HepG2 (cell line): ENCODE results near the gene BUD23. TPM values are rescaled to one million over a fixed set of nuclear protein-coding genes. Genes with fewer than 3 reads are reported as not detected.
A peak's percentile ranks its signal among the peaks of the same experiment; 100 is the strongest.

Experiments used
- DNMT3B ChIP-seq: conservative IDR thresholded peaks from 2 replicates; pipeline ENCODE4 v1.6.1; 2016; ENCODE audit warnings: missing biosample characterization, control low read depth
- HNF1A ChIP-seq, 2 experiments: sonication (generic) in 1 of 2; formaldehyde crosslinking in 1 of 2; IDR thresholded peaks; 2 replicates each; pipeline versions ENCODE4 v1.4.0 to v1.6.1; 2016 to 2020; ENCODE audit warnings: borderline replicate concordance in 1 of 2, low read depth in 1 of 2, mild to moderate bottlenecking in 1 of 2, missing genetic modification reagents in 1 of 2
- KLF15 ChIP-seq: sonication (generic); formaldehyde crosslinking; IDR thresholded peaks from 2 replicates; pipeline ENCODE4 v1.8.1; 2023; ENCODE audit warnings: borderline replicate concordance, mild to moderate bottlenecking, inconsistent platforms, missing genetic modification reagents, mixed read lengths
- MXD1 ChIP-seq: sonication (generic); formaldehyde crosslinking; IDR thresholded peaks from 2 replicates; pipeline ENCODE4 v1.4.0; 2020; ENCODE audit warnings: mild to moderate bottlenecking, missing genetic modification reagents
- NR2F1 ChIP-seq, 2 experiments: fragments of 450-650 bp in 1 of 2; formaldehyde crosslinking in 1 of 2; IDR thresholded peaks; 2 replicates each; pipeline versions ENCODE4 v1.5.0 to v1.6.1; 2016 to 2020; ENCODE audit warnings: mild to moderate bottlenecking in 1 of 2, missing compliant biosample characterization in 1 of 2, missing genetic modification reagents in 1 of 2, moderate library complexity in 1 of 2
- RORA ChIP-seq: sonication (generic); formaldehyde crosslinking; IDR thresholded peaks from 2 replicates; pipeline ENCODE4 v1.5.0; 2020; ENCODE audit warnings: mild to moderate bottlenecking, missing genetic modification reagents, moderate library complexity
- THAP11 ChIP-seq: IDR thresholded peaks from 2 replicates; pipeline ENCODE4 v1.6.1; 2016; ENCODE audit warnings: missing biosample characterization, missing genetic modification reagents
- THAP9 ChIP-seq: sonication (generic); formaldehyde crosslinking; IDR thresholded peaks from 2 replicates; pipeline ENCODE4; 2020; ENCODE audit warnings: missing genetic modification reagents, mild to moderate bottlenecking, borderline replicate concordance
- TIGD3 ChIP-seq: sonication (generic); formaldehyde crosslinking; IDR thresholded peaks from 2 replicates; pipeline ENCODE4 v1.5.1; 2020; ENCODE audit warnings: mild to moderate bottlenecking, missing genetic modification reagents, borderline replicate concordance
- ZBTB2 ChIP-seq: sonication (generic); formaldehyde crosslinking; IDR thresholded peaks from 2 replicates; pipeline ENCODE4 v1.8.0; 2022; ENCODE audit warnings: low read depth, missing genetic modification reagents
- ZEB1 ChIP-seq: IDR thresholded peaks from 2 replicates; pipeline ENCODE4 v1.6.1; 2012; ENCODE audit warnings: mild to moderate bottlenecking, low read depth, inconsistent platforms; ENCODE audit not compliant: insufficient replicate concordance
- ZFP36L2 ChIP-seq: sonication (generic); formaldehyde crosslinking; IDR thresholded peaks from 2 replicates; pipeline ENCODE4 v1.4.0; 2020; ENCODE audit warnings: missing genetic modification reagents
- ZNF205 ChIP-seq: IDR thresholded peaks from 2 replicates; pipeline ENCODE4 v1.6.1; 2018; ENCODE audit warnings: missing biosample characterization, missing genetic modification reagents
- ZNF251 ChIP-seq: sonication (generic); formaldehyde crosslinking; IDR thresholded peaks from 2 replicates; pipeline ENCODE4 v1.9.0; 2021; ENCODE audit warnings: mild to moderate bottlenecking, missing genetic modification reagents
- ZNF496 ChIP-seq: sonication (generic); formaldehyde crosslinking; IDR thresholded peaks from 2 replicates; pipeline ENCODE4 v1.8.1; 2023; ENCODE audit warnings: mild to moderate bottlenecking, moderate library complexity, missing genetic modification reagents; ENCODE audit not compliant: insufficient replicate concordance
- ZNF569 ChIP-seq: sonication (generic); formaldehyde crosslinking; IDR thresholded peaks from 2 replicates; pipeline ENCODE4 v1.5.0; 2020; ENCODE audit warnings: mild to moderate bottlenecking, missing genetic modification reagents, moderate library complexity, borderline replicate concordance
- ZSCAN20 ChIP-seq: sonication (generic); formaldehyde crosslinking; IDR thresholded peaks from 2 replicates; pipeline ENCODE4 v1.4.0; 2020; ENCODE audit warnings: missing genetic modification reagents, mild to moderate bottlenecking, borderline replicate concordance
- polyA plus RNA-seq, 8 experiments: library from polyadenylated mRNA; depleted of rRNA in 3 of 8; stranded (reverse) in 7 of 8; unstranded in 1 of 8; fragments of >200 nt; fragmentation: Illumina TruSeq in 4 of 8; extraction: Trizol in 4 of 8; gene quantifications; 2 replicates each; pipeline versions ENCODE4 v1.2.1 to v1.2.3, GENCODE V29; 2011 to 2016; ENCODE audit warnings: low read depth in 4 of 8, missing spikeins in 1 of 8, mixed read lengths in 1 of 8; ENCODE audit not compliant: insufficient read depth in 1 of 8
- total RNA-seq, 5 experiments: library from RNA; depleted of rRNA; stranded (reverse); fragments of >200 nt; fragmentation: Illumina TruSeq; extraction: Trizol; gene quantifications; 2 replicates each; pipeline ENCODE4 v1.2.3, GENCODE V29; 2016; ENCODE audit warnings: low read depth in 1 of 5

The BUD23 gene
- total and polyA plus RNA-seq, 2 of the 13 experiments (the other 11 are each of a cell fraction or from before 2014, with no cell fraction given): 47.5 to 54.5 TPM

- TF ChIP-seq THAP9 (CRISPR knock-in tag) (peak; percentile 63; the same call in 1 of the 2 replicates), ZNF205 (CRISPR knock-in tag) (peak; percentile 68; the same call in 1 of the 2 replicates), DNMT3B (no peak), ZSCAN20 (no peak), HNF1A (IDR thresholded peaks at IDR 0.05; ENCODE audit: low read depth) (no peak), HNF1A (CRISPR knock-in tag; IDR thresholded peaks at IDR 0.05; ENCODE audit: borderline replicate concordance) (no peak; the same call in 1 of the 2 replicates), ZBTB2 (CRISPR knock-in tag) (no peak; the same call in 1 of the 2 replicates), ZFP36L2 (no peak), MXD1 (CRISPR knock-in tag) (peak; percentile 43; the same call in 1 of the 2 replicates), KLF15 (CRISPR knock-in tag) (peak; percentile 33; the same call in 1 of the 2 replicates), ZEB1 (no peak), ZNF251 (no peak), RORA (no peak), ZNF496 (CRISPR knock-in tag) (no peak), TIGD3 (CRISPR knock-in tag) (no peak; the same call in 1 of the 2 replicates), THAP11 (CRISPR knock-in tag) (peak; percentile 77), ZNF569 (CRISPR knock-in tag) (no peak), NR2F1 (CRISPR knock-in tag; IDR thresholded peaks at IDR 0.05) (no peak)
Observed at GRCh38 chr7:73738612-73739386, 55.4 kb downstream of the BUD23 start, which contains the start of gene ABHD11 (continued).
